GM19193 (cell line): ENCODE results near the gene SMU1.
A peak's percentile ranks its signal among the peaks of the same experiment; 100 is the strongest.

Source experiments
- POLR2A ChIP-seq: IDR thresholded peaks from 4 replicates; pipeline ENCODE4 v1.6.1; 2011; ENCODE audit not compliant: insufficient read depth, insufficient read length; ENCODE audit errors: extremely low read depth

The SMU1 gene

DNA sequence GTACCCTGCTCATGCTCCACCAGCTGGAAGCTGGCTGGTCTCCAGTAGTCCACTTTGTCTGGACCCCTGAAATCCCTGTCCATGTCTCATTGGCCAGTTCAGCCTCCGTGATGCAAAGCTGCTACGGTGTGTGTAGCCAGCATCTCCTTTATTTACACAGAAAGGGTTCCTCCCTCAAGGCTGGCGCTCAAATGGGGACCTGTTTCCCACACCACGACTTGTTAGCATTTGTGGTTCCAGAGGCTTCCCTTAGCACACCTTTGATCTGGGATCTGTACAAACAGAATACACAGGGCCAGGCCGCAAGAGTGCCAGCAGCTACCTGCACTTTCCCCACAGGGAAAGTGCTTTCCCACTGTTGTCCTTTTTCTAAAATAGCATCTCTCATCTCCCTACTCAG, 5.7 kb upstream of the SMU1 start:
- no peak for TF ChIP-seq POLR2A

- no peak for TF ChIP-seq POLR2A
Observed at GRCh38 chr9:33081128-33081851, 4.8 kb upstream of the SMU1 start.

GRCh38 chr9:33080534-33080933, 4.1 kb upstream of the SMU1 start:
- TF ChIP-seq POLR2A = no peak

DNA sequence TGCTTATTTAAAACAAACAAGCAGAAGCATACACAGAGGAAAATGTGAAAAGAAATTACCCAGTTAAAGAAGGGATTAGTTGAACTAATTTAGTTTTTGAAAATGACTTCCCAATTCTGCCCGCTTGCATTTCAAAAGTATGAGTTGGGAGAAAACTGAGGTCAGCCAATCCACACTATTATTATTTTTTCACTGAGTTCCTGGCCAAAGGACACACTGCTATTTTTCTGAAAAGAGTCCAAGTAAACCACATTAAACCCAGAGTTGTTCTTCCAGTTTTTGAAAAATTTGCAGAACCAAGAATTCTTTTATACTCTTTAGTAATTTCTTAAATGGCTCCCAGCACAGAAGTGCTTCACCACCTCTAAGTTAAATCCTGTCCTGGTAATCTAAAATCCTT, 7.5 kb downstream of the SMU1 start:
- no peak for TF ChIP-seq POLR2A

DNA sequence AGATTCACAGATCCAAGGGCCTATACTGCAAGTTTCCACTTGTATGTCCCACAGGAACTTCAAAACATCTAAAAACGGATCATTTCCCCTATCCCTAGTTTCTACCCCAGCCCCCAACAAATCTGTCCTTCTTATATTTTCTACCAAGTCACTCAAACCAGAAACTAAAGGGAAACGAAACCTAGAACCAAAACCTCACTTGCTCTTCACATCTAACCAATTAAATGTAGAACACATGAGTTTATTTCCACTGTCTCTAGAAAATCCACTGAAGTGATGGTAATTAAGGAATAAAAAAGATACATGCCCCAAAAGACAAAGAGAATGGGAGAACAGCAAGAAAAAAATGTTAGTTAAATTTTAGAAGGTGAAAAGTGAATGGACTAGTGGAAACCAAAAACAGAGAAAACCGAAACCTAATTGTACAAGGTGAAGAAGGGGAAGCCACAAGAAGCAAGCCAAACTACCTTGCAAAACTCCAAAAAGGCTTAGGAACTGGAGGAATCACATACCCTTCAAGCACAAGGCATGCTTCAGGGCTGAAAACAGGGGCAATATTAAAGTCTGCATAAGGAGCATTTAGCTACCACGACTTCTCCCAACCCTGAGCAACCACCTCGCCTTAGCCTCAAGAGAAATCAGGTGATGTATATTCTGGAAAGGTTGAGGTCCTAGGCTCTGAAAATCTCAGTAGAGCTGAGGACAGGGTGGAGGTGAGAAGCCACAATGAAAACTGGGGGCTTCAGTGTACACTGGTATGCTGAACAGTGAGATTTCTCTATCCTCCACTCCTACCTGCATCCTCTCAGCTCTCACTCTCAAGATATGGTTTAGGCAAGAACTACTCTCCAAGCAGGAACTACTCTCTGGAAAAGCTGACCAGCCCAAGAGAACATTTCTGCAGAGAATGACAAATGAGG, 11.1 kb downstream of the SMU1 start:
- no peak for TF ChIP-seq POLR2A

GRCh38 chr9:33051144-33051543, 25.3 kb downstream of the SMU1 start:
- no peak for TF ChIP-seq POLR2A

GRCh38 chr9:33049680-33050361, 26.7 kb downstream of the SMU1 start:
- no peak for TF ChIP-seq POLR2A

- no peak for TF ChIP-seq POLR2A
Observed at GRCh38 chr9:33048054-33048465, 28.4 kb downstream of the SMU1 start.

GRCh38 chr9:33046061-33046460, 30.4 kb downstream of the SMU1 start:
- TF ChIP-seq POLR2A = no peak

DNA sequence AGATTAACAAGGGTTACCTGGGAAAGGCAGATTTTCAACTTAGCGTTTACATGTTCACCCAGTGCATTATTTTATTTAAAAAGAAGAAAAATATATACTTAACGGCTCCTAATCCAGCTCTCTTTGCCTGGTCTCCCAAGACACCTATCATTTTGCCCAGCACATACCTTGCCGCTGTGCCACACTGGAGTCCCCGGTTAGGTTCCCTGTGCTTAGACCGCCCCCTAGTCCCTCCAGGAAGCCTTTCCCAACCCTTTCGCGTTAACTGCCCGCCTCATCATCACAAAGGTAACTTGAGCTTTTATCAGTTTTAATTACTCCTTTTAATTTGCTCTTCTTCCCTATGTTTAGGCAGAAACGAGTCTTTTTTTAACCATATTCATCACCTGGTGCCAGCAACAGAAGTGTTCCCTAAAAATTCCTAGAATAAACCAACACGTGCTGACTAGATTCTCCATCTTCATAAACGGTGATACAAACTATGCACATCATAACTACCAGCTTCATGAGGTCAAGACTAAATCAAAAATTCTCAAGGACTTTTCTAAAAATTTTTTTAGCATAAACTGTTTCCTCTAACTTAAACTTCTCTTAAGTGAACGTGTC, 31.7 kb downstream of the SMU1 start:
- no peak for TF ChIP-seq POLR2A

DNA sequence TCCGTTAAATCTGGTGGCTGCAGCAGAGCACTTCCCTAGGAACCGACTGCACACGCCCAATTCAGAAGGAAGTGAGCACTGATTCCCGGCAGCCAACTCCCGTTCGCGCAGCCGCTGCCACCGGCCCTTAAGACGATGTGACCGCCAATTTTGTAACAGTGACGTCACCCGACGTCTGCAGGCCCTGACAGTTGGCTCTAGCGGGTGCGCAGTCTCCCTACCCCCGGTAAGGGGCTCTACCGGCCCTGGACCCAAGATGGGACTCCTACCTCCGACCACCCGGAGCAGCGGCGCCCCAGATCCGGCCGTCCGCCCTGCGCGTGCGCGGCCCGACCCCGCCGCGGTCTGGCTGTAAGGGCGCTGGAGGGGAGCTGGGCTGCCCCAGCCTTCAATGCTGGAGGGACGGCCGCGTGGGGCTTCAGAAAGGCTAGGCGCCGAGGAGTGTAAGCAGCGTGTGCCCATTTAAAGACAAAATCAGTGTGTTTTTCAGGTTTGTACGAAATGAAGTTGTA, 32.3 kb downstream of the SMU1 start:
- peak; percentile 49 for TF ChIP-seq POLR2A

DNA sequence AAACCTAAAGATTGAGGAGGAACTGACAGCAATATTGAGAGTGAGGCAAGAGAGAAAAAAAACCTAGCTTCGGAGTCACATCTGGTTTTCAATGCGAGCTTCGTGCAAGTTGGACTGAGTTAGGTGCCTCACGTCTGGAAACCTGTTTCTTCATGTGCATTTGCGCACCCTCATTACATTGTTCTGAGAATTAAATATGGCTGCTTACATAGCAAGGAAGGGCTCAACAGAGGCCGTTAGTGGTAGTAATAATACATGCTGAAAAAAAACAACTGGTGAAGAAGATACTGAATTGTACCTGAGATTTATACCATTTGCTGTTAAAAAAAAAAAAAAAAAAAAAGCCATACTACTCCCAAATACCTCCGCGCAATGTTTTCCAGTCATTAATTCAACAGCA, 32.8 kb downstream of the SMU1 start:
- no peak for TF ChIP-seq POLR2A

DNA sequence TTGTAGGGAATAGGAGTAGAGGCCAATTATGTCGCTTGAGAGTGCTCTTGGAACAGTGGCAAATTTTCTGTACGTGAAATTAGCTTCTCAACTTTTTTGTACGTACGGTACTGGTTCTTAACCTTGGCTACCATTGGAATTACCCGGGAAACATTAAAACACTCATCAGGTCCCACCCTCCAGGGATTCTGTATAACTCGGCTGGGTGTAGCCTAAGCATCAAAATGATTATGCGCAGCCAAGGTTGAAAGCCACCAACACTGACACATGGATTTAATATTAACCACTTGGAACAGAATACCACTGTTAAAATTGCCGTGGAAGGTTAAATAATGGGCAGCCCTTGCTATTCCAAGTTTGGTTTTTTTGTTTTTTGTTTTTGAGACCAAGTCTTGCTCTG, 34.0 kb downstream of the SMU1 start:
- TF ChIP-seq POLR2A = no peak

DNA sequence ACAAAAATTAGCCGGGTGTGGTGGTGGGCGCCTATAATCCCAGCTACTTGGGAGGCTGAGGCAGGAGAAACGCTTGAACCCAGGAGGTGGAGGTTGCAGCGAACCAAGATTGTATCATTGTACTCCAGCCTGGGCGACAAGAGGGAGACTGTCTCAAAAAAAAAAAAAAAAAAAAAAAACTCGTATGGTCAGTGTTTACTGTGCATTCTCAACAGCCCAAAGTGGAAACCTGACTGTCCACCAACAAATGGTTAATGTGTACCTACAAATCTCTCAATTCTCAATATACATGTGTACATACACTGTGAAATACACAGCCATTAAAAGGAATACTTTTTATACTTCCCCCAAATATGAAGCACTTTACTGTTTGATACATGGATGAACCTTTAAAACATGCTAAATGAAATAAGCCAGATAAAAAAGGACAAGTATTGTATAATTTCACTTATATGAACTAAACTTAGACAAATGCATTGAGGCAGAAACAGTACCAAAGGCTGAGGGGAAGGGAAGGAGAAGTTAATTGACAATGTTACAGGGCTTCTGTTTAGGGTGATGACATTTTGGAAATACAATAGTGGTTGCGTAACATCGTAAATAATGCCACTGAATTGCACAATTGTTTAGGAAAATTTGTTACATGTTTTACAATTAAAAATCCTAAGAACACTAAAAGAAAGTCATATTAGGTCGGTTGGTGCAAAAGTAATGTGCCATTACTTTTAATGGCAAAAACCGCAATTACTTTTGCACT, 34.9 kb downstream of the SMU1 start:
- TF ChIP-seq POLR2A = no peak
